Measurements from ENCODE around the gene GSTT2. TPM values are rescaled to one million over a fixed set of nuclear protein-coding genes. Genes with fewer than 3 reads are reported as not detected.
"Not testable (repeated sequence)": the region's sequence is repeated elsewhere in the genome, so short reads cannot be mapped to it uniquely, and the experiment has no call there.

Gene GSTT2
- total RNA-seq, 1 donor from 2014 or later, result not detected

GRCh38 chr22:23974345-23974744 lies 5.6 kb upstream of the GSTT2 start, which contains the start of gene DDT:
DDT (minus strand) TSS chr22:23974441; CDS start chr22:23974414, 27 bp downstream.
- not testable (repeated sequence) for DNase-seq (ENCODE audit: low spot score)

GRCh38 chr22:23974836-23975352 lies 5.0 kb upstream of the GSTT2 start:
- DNase-seq (ENCODE audit: low spot score), result not testable (repeated sequence)

- DNase-seq (ENCODE audit: low spot score), result not testable (repeated sequence)
Observed at GRCh38 chr22:23977304-23977703, 2.6 kb upstream of the GSTT2 start.

GRCh38 chr22:23980567-23980966 lies 633 bp downstream of the GSTT2 start:
- DNase-seq (ENCODE audit: low spot score), result not testable (repeated sequence)

GRCh38 chr22:23984430-23984829 lies 4.5 kb downstream of the GSTT2 start:
- peak; percentile 51 for DNase-seq (ENCODE audit: low spot score)

GRCh38 chr22:23986089-23986488 lies 6.2 kb downstream of the GSTT2 start:
- DNase-seq (ENCODE audit: low spot score), result not testable (repeated sequence)

- DNase-seq (ENCODE audit: low spot score), result not testable (repeated sequence)
Observed at GRCh38 chr22:23986538-23987178, 6.7 kb downstream of the GSTT2 start.

GRCh38 chr22:23989583-23990244 lies 9.8 kb downstream of the GSTT2 start:
- not testable (repeated sequence) for DNase-seq (ENCODE audit: low spot score)

- DNase-seq (ENCODE audit: low spot score), result not testable (repeated sequence)
Observed at GRCh38 chr22:23993080-23993479, 13.1 kb downstream of the GSTT2 start.

- DNase-seq (ENCODE audit: low spot score), result not testable (repeated sequence)
Observed at GRCh38 chr22:23993581-23994177, 13.7 kb downstream of the GSTT2 start.

GRCh38 chr22:23997092-23997491 lies 17.2 kb downstream of the GSTT2 start:
- no peak for DNase-seq (ENCODE audit: low spot score)

- DNase-seq (ENCODE audit: low spot score), result not testable (repeated sequence)
Observed at GRCh38 chr22:23999779-24000178, 19.8 kb downstream of the GSTT2 start.

GRCh38 chr22:24001314-24001713 lies 21.4 kb downstream of the GSTT2 start:
- DNase-seq (ENCODE audit: low spot score), result no peak

GRCh38 chr22:24002272-24002671 lies 22.3 kb downstream of the GSTT2 start:
- no peak for DNase-seq (ENCODE audit: low spot score)

- no peak for DNase-seq (ENCODE audit: low spot score)
Observed at GRCh38 chr22:24002851-24003250, 22.9 kb downstream of the GSTT2 start.

GRCh38 chr22:24003887-24004286 lies 24.0 kb downstream of the GSTT2 start:
- no peak for DNase-seq (ENCODE audit: low spot score)

- DNase-seq (ENCODE audit: low spot score), result no peak
Observed at GRCh38 chr22:24005201-24005600, 25.3 kb downstream of the GSTT2 start, which contains the start of gene GSTT4. GSTT4 (minus strand) TSS chr22:24005453; CDS start chr22:24005356, 97 bp downstream.

- no peak for DNase-seq (ENCODE audit: low spot score)
Observed at GRCh38 chr22:24006207-24006913, 26.4 kb downstream of the GSTT2 start.

- no peak for DNase-seq (ENCODE audit: low spot score)
Observed at GRCh38 chr22:24006914-24007214, 26.9 kb downstream of the GSTT2 start.

GRCh38 chr22:24007253-24008021 lies 27.5 kb downstream of the GSTT2 start:
- no peak for DNase-seq (ENCODE audit: low spot score)

- no peak for DNase-seq (ENCODE audit: low spot score)
Observed at GRCh38 chr22:24008022-24008283, 28.0 kb downstream of the GSTT2 start.
